Endothelial cell of umbilical vein (primary cell): ENCODE results near the gene RPS5. TPM values are rescaled to one million over a fixed set of nuclear protein-coding genes. Genes with fewer than 3 reads are reported as not detected.

ENCODE experiments used
- BruUV-seq: library from RNA; stranded (reverse); fragments of 400-500 nt; replicated peaks from 2 replicates; lab custom pipeline; 2021; lab: Mats Ljungman, UMichigan
- CTCF ChIA-PET: fragments of 300-600, 350-600 bp; sonication (Branson Sonifier 250); formaldehyde crosslinking; loops from one replicate; lab custom pipeline; 2021; ENCODE audit warnings: antibody characterized with exemption, inconsistent platforms; lab: Charles Lee
- POLR2A ChIA-PET: fragments of 300-600, 350-600 bp; sonication (Branson Sonifier 250); formaldehyde crosslinking; loops from one replicate; lab custom pipeline; 2021; ENCODE audit warnings: antibody characterized with exemption, inconsistent platforms; lab: Charles Lee
- DNase-seq: peaks from one replicate; pipeline ENCODE4 v3.0.0-alpha.2; 2011; ENCODE audit warnings: low read depth, low spot score
- FAIRE-seq: peaks from 2 replicates; lab custom pipeline; 2011; peaks lifted over from hg19 to GRCh38; lab: Jason Lieb, UNC
- H2AFZ ChIP-seq: 2 replicates; pipeline ENCODE4 v1.6.0; 2012; ENCODE audit warnings: low read depth, low read length, control low read depth, inconsistent platforms
- H3K27ac ChIP-seq: 2 replicates; pipeline ENCODE4 v1.5.1; 2011; ENCODE audit warnings: low read depth, mild to moderate bottlenecking, control low read depth, low read length, moderate library complexity; ENCODE audit not compliant: insufficient read depth
- H3K27me3 ChIP-seq, 2 experiments: 2 replicates each; pipeline versions ENCODE4 v1.6.0 to v1.6.1; 2011; ENCODE audit warnings: low read length in 2 of 2, mixed read lengths in 1 of 2; ENCODE audit not compliant: control insufficient read depth in 2 of 2, insufficient read depth in 2 of 2
- H3K36me3 ChIP-seq, 2 experiments: 2 replicates in 1 of 2; 3 replicates in 1 of 2; pipeline ENCODE4 v1.5.1; 2011; ENCODE audit warnings: low read length in 2 of 2, mild to moderate bottlenecking in 1 of 2, moderate library complexity in 1 of 2; ENCODE audit not compliant: control insufficient read depth in 2 of 2, insufficient read depth in 2 of 2; ENCODE audit errors: extremely low read depth in 1 of 2
- H3K4me1 ChIP-seq: 3 replicates; pipeline ENCODE4 v1.5.1; 2011; ENCODE audit warnings: mild to moderate bottlenecking, low read length; ENCODE audit not compliant: control insufficient read depth, insufficient read depth; ENCODE audit errors: extremely low read depth
- H3K4me2 ChIP-seq: 2 replicates; pipeline ENCODE4 v1.6.1; 2011; ENCODE audit warnings: low read length, control low read depth, mixed read lengths; ENCODE audit not compliant: insufficient read depth
- H3K4me3 ChIP-seq, 3 experiments: fragments of 200-600 bp in 1 of 3; sonication (generic), shearing (Covaris generic) in 1 of 3; replicated peaks in 1 of 3; 2 replicates each; pipeline ENCODE4 v1.5.1; 2011 to 2016; ENCODE audit warnings: control low read depth in 3 of 3, low read length in 3 of 3, mild to moderate bottlenecking in 2 of 3, inconsistent platforms in 1 of 3, low read depth in 1 of 3, moderate library complexity in 1 of 3; ENCODE audit not compliant: insufficient read depth in 1 of 3
- H3K79me2 ChIP-seq: 2 replicates; pipeline ENCODE4 v1.6.0; 2012; ENCODE audit warnings: low read length, inconsistent platforms; ENCODE audit not compliant: control insufficient read depth, insufficient read depth
- H3K9ac ChIP-seq: replicated peaks from 2 replicates; pipeline ENCODE3; 2011; ENCODE audit warnings: low read length, control low read depth; ENCODE audit not compliant: insufficient read depth; ENCODE audit errors: extremely low read depth
- H3K9me1 ChIP-seq: replicated peaks from 3 replicates; pipeline ENCODE4 v1.6.0; 2011; ENCODE audit warnings: mild to moderate bottlenecking, low read length; ENCODE audit not compliant: control insufficient read depth, insufficient read depth; ENCODE audit errors: extremely low read depth
- H3K9me3 ChIP-seq: replicated peaks from 2 replicates; pipeline ENCODE4 v1.5.1; 2012; ENCODE audit warnings: low read length, inconsistent platforms; ENCODE audit not compliant: control insufficient read depth, insufficient read depth
- H4K20me1 ChIP-seq: replicated peaks from 2 replicates; pipeline ENCODE3; 2011; ENCODE audit warnings: mild to moderate bottlenecking, low read length; ENCODE audit not compliant: control insufficient read depth, insufficient read depth; ENCODE audit errors: extremely low read depth
- EZH2 ChIP-seq: IDR thresholded peaks from 2 replicates; pipeline ENCODE4 v1.6.1; 2012; ENCODE audit warnings: borderline replicate concordance, low read depth, mild to moderate bottlenecking, moderate library complexity, low read length, inconsistent platforms; ENCODE audit not compliant: severe bottlenecking
- FOS ChIP-seq: IDR thresholded peaks from 2 replicates; pipeline ENCODE4 v1.6.1; 2011; ENCODE audit warnings: mild to moderate bottlenecking, low read length, moderate library complexity, borderline replicate concordance; ENCODE audit not compliant: insufficient read depth
- GATA2 ChIP-seq: IDR thresholded peaks from 2 replicates; pipeline ENCODE4 v1.7.0; 2011; ENCODE audit warnings: low read depth, mild to moderate bottlenecking, moderate library complexity, mixed read lengths, low read length; ENCODE audit not compliant: insufficient read length, insufficient read depth
- JUN ChIP-seq: IDR thresholded peaks from 2 replicates; pipeline ENCODE4 v1.6.1; 2011; ENCODE audit warnings: borderline replicate concordance, low read depth; ENCODE audit not compliant: insufficient read length, insufficient read depth
- MYC ChIP-seq: IDR thresholded peaks from one replicate; pipeline ENCODE4 v1.6.1; 2011; ENCODE audit warnings: mild to moderate bottlenecking, low read depth, low read length
- POLR2A ChIP-seq: IDR thresholded peaks from 2 replicates; pipeline ENCODE4 v1.6.1; 2012; ENCODE audit warnings: low read depth, mild to moderate bottlenecking, control low read depth, low read length
- POLR2AphosphoS5 ChIP-seq: IDR thresholded peaks from 2 replicates; pipeline ENCODE4 v1.6.1; 2012; ENCODE audit warnings: low read depth, mild to moderate bottlenecking, control low read depth, low read length, moderate library complexity; ENCODE audit not compliant: insufficient read depth
- dilution Hi-C: fragments of 300-500 bp; cut with MboI; formaldehyde crosslinking; loops from one replicate; pipeline ENCODE4 v1.15.0; 2019; ENCODE audit warnings: low sequenced_read_pairs; ENCODE audit not compliant: extremely low pct_ligation_motif_present
- intact Hi-C: fragments of 100-400 bp; cut with micrococcal nuclease; formaldehyde crosslinking; loops from one replicate; pipeline ENCODE4 v1.10.0; 2022
- polyA plus RNA-seq, 4 experiments: library from polyadenylated mRNA; depleted of rRNA in 3 of 4; stranded (reverse) in 3 of 4; unstranded in 1 of 4; fragments of >200 nt; gene quantifications; 2 replicates each; pipeline versions ENCODE4 v1.2.1 to v1.2.3, GENCODE V29; 2011 to 2012; ENCODE audit warnings: missing spikeins in 1 of 4
- total RNA-seq: library from RNA; stranded (reverse); gene quantifications from 2 replicates; pipeline ENCODE4 v1.2.3, GENCODE V29; 2021
- TF ChIP-seq, protein P1 (sequence below), 2 donors: IDR thresholded peaks; 1 replicate in 1 of 2; 2 replicates in 1 of 2; pipeline ENCODE4 v1.5.1; 2011; ENCODE audit warnings: low read length in 2 of 2, mild to moderate bottlenecking in 2 of 2, moderate library complexity in 2 of 2, control low read depth in 1 of 2, inconsistent platforms in 1 of 2, low read depth in 1 of 2; ENCODE audit not compliant: insufficient read depth in 1 of 2; ENCODE audit errors: extremely low read depth in 1 of 2
- TF ChIP-seq, protein P2 (sequence below): IDR thresholded peaks from 2 replicates; pipeline ENCODE4 v1.6.1; 2011; ENCODE audit not compliant: insufficient read depth, insufficient read length

The RPS5 gene
- total and polyA plus RNA-seq, 2 donors (not counting 3 experiments of a cell fraction or from before 2014, with no cell fraction given), result 993 to 3,430 TPM

DNA sequence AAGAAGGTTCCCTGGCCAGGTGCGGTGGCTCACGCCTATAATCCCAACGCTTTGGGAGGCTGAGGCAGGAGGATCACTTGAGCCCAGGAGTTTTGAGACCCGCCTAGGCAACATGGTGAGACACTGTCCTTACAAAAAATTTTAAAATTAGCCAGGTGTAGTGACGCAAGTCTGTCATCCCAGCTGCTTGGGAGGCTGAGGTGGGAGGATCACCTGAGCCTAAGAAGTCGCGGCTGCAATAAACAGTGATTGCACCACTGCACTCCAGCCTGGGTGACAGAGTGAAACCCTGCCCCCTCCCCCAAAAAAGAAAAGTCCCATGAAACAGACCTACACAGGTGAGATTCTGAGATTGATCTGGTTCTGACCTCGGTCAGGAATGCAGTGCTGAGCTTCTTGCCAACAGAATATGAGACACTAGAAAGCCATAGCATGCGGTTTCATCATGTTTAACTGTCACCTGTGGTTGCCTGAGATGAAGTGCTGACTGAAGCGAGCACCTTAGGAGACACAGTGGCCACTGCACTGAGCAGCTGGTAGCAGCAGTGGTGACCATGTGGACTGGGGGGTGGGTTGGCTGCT is 31.8 kb upstream of the RPS5 start:
- Histone ChIP-seq H3K9me1 (no peaks in the 10 kb centered on the region), H3K27me3 (peaks cover 31% of the 10 kb centered on the region in 2 experiments), H3K27ac (no peak overlapping the region), H4K20me1 (no peaks in the 10 kb centered on the region), H3K9me3 (no peaks in the 10 kb centered on the region), H3K9ac (no peak overlapping the region), H3K4me2 (no peak overlapping the region), H3K79me2 (no peaks in the 10 kb centered on the region), H3K4me1 (peaks cover 5% of the 10 kb centered on the region), H2AFZ (no peak overlapping the region), H3K4me3 (no peak overlapping the region), H3K36me3 (no peaks in the 10 kb centered on the region)
- POLR2A ChIA-PET, result no interaction called here
- BruUV-seq, result no TSS peak
- intact Hi-C loops (no loop called here), dilution Hi-C loops (no loop called here)
- CTCF ChIA-PET, result interaction anchor here (0.9 kb wide), 1 partner anchor 16 kb away, joined by 3 read pairs; no protein-coding TSS in a partner anchor
- DNase-seq, result no peak
- FAIRE-seq, result no peak
- TF ChIP-seq JUN (no peak), EZH2 (no peak), GATA2 (no peak), POLR2A (no peak), POLR2AphosphoS5 (no peak), FOS (no peak), MYC (no peak)
- TF ChIP-seq, protein P1, sequence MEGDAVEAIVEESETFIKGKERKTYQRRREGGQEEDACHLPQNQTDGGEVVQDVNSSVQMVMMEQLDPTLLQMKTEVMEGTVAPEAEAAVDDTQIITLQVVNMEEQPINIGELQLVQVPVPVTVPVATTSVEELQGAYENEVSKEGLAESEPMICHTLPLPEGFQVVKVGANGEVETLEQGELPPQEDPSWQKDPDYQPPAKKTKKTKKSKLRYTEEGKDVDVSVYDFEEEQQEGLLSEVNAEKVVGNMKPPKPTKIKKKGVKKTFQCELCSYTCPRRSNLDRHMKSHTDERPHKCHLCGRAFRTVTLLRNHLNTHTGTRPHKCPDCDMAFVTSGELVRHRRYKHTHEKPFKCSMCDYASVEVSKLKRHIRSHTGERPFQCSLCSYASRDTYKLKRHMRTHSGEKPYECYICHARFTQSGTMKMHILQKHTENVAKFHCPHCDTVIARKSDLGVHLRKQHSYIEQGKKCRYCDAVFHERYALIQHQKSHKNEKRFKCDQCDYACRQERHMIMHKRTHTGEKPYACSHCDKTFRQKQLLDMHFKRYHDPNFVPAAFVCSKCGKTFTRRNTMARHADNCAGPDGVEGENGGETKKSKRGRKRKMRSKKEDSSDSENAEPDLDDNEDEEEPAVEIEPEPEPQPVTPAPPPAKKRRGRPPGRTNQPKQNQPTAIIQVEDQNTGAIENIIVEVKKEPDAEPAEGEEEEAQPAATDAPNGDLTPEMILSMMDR (IDR thresholded peaks at IDR 0.05; ENCODE audit: extremely low read depth in 1 of 2, insufficient read depth in 1 of 2, low read depth in 1 of 2, low read length in 2 of 2), result no peak
- TF ChIP-seq, protein P2, sequence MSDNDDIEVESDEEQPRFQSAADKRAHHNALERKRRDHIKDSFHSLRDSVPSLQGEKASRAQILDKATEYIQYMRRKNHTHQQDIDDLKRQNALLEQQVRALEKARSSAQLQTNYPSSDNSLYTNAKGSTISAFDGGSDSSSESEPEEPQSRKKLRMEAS, result no peak
